Fibroblast of skin of abdomen (primary cell): ENCODE results near the gene MAGI3.

ENCODE experiments used
- DNase-seq: peaks from one replicate; pipeline ENCODE4 v3.0.0-alpha.2; 2013

The MAGI3 gene

DNA sequence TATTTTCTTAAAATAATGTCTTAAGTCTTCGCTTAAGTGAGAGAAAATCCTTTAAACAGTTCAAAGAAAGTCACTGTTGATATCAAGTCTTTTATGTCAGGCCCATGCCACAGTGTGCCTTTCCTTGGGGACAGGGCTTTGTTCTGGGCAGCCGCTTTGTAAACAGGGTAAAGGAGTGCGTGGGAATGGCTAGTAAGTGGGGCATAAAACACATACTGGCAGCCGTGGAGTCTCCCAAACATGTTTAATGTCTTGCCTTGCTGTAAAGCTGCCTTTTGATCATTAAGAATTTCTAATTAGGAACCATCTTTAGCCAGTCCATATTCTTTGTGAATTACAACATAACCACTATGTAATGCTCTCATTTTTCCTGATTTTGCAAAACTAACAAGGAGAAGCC is 269.2 kb downstream of the MAGI3 start:
- DNase-seq: no peak

GRCh38 chr1:113660088-113660487 is 269.8 kb downstream of the MAGI3 start:
- peak; percentile 10 for DNase-seq

DNA sequence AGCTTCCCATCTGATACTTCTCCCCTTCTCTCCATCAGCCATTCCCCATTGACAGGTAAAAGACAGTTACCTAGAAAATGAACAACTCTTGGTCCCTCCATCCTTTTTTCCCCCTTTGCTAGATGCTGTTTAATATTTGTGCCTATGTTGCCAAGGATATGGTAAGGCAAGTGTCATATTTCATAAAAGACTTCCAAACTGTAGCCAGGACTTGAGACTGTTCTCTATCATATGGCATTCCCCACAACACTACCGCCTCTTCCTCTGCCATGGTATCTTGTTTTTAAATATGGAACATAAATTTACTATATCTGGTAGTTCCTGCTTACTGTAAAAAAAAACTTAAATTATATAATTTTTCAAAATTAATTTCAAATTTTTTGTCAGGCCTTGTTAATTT is 271.8 kb downstream of the MAGI3 start:
- no peak for DNase-seq

DNA sequence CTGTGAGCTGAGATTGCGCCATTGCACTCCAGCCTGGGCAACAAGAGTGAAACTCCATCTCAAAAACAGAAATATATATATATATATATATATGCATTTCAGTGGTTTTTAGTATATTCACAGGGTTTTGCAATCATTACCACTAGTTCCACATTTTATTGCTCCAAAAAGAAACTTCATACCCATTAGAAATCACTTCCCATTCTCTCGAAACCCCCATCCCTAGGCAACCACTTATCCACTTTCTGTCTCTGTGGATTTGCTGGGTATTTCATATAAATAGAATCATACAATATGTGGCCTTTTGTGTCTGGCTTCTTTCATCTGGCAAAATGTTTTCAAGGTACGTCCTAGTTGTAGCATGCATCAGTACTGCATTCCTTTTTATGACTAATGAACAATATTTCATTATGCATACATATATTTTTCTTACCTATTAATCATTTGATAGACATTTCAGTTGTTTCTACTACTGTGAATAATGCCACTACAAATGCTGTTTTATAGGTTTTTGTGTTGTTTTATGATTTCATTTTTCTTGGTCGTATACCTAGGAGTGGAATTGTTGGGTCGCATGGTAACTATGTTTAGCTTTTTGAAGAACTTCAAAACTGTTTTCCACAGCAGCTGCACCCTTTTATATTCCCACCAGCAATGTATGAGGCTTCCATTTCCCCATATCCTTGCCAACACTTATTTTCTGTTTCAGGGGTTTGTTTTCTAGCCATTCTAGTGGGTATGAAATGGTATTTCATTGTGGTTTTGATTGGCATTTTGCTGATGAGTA is 273.0 kb downstream of the MAGI3 start:
- DNase-seq: peak; percentile 74

- no peak for DNase-seq
Observed at GRCh38 chr1:113665071-113665470, 274.8 kb downstream of the MAGI3 start.

GRCh38 chr1:113666126-113666525 is 275.8 kb downstream of the MAGI3 start:
- no peak for DNase-seq

GRCh38 chr1:113669988-113670387 is 279.7 kb downstream of the MAGI3 start:
- DNase-seq: no peak

- DNase-seq: no peak
Observed at GRCh38 chr1:113670650-113671049, 280.3 kb downstream of the MAGI3 start.

GRCh38 chr1:113672491-113672890 is 282.2 kb downstream of the MAGI3 start:
- DNase-seq: no peak

- no peak for DNase-seq
Observed at GRCh38 chr1:113674591-113674990, 284.3 kb downstream of the MAGI3 start.

DNA sequence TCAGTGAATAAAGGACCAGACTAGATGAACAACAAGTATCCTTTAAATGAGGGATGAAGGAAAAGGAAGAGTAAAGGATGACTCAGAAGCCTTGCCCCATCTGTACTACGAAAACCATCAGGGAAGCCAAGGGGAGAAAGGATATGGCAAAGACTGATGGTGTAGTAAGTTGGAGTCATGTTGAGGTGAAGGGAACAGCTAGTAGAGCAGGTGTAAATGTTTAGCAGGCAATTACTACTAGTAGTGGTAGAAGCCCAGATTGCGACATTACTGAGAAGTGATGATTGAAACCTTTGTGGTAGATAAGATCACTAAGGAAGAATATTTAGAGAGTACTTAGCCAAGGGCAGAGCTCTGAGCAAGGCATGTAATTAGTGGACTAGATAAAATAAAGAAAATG is 285.0 kb downstream of the MAGI3 start:
- DNase-seq: peak; percentile 10

GRCh38 chr1:113676524-113676923 is 286.2 kb downstream of the MAGI3 start:
- DNase-seq: no peak

GRCh38 chr1:113677250-113678158 is 287.2 kb downstream of the MAGI3 start:
- peak; percentile 56 for DNase-seq

- DNase-seq: no peak
Observed at GRCh38 chr1:113678159-113678469, 287.8 kb downstream of the MAGI3 start.

DNA sequence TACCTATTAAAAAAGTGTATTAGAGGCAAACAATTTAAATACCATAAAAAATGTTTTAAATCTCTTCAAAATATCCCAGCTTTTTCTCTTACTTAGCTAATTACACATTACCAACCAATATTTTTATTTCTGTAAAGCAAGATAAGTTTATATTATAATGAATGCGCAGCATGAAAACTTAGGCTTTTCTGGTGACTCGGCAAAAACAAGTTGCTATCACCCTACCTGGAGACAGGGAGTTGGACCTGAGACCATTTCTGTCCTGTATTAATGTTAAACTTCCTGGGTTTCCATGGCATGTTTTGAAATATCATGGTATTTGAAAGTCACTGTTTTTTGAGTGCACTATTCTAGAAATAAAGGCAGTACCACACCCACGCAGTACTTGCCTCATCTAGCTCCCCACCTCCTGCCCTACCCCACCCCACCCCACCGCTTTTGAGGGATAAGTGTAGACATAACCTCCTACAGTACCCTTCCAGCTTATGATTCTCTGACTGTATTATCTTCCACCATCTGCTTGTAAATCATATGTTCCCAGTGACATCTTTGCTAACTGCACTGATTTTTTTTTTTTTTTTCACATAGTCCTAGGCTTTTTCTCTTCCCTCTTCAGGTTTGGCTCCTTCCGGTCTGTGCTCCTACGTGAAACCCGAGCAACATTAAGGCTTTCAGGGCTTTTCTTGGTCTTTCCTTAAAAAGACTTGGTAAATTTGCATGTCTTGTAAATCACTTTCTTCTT is 291.5 kb downstream of the MAGI3 start:
- DNase-seq: no peak

GRCh38 chr1:113683384-113684152 is 293.3 kb downstream of the MAGI3 start:
- DNase-seq: peak; percentile 6

DNA sequence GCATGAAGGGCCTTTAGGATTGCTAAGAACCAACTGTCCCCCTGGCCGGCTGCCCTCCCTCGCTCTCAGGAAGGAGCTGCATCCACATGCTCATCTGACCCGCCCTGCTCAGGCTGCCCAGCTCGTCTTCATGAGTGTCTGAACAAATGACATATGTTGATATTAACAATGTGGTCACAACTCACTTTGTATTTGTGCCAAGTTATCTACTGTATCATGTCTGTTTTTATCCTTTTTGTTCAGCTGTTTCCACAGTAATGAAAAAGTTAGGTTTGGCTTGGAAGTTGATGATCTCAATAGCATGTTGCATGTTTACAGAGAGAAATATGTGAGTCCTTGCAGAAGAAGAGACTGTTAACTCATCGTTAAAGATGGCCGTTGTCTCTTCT is 293.8 kb downstream of the MAGI3 start:
- DNase-seq: peak; percentile 43

- peak; percentile 8 for DNase-seq
Observed at GRCh38 chr1:113686891-113687618, 296.7 kb downstream of the MAGI3 start.

DNA sequence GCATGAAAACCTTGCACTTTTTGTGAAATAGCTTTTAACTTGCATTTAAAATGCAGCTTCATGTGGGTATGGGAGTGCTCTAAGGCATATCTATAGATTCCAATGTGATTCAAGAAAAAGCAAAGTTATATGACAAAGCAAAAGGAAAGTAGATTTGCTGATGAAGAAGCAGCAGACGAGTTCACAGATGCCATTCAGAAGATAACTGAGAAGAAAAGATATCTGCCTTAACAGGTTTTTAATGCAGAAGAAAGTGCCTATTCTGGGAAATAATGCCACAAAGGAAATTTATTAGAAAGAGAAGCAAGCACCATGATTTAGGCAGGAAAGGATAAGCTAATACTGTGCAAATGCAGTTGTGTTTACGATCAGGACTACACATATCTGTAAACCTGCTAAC is 300.9 kb downstream of the MAGI3 start:
- no peak for DNase-seq

- no peak for DNase-seq
Observed at GRCh38 chr1:113692342-113692741, 302.0 kb downstream of the MAGI3 start.

- no peak for DNase-seq
Observed at GRCh38 chr1:113692824-113693431, 302.6 kb downstream of the MAGI3 start.
